ENCODE results near the gene TIMM10.

- TF ChIP-seq CTCF (IDR thresholded peaks at IDR 0.05) (no peak), POLR2A (IDR thresholded peaks at IDR 0.05) (no peak)
Measured at GRCh38 chr11:57555393-57555792, 24.8 kb upstream of the TIMM10 start.
